GM19238 (cell line): ENCODE measurements around the gene SATB1.
"Not testable (repeated sequence)": the region's sequence is repeated elsewhere in the genome, so short reads cannot be mapped to it uniquely, and the experiment has no call there.

ENCODE experiments used
- DNase-seq: peaks from one replicate; pipeline ENCODE4 v3.0.0; 2011; ENCODE audit warnings: low spot score; ENCODE audit not compliant: insufficient read length

Gene SATB1

GRCh38 chr3:18424729-18425640 lies at the start of gene SATB1:
Gene SATB1, minus strand, starts transcription at chr3:18425339. Its CDS starts 4,372 bp downstream, at chr3:18420967.
- no peak for DNase-seq

- DNase-seq = no peak
Measured at GRCh38 chr3:18474202-18474601, 49.1 kb upstream of the SATB1 start.

GRCh38 chr3:18469775-18470174 lies 44.6 kb upstream of the SATB1 start:
- no peak for DNase-seq

- no peak for DNase-seq
Measured at GRCh38 chr3:18466136-18466535, 41.0 kb upstream of the SATB1 start.

- DNase-seq = no peak
Measured at GRCh38 chr3:18454766-18455165, 29.6 kb upstream of the SATB1 start.

GRCh38 chr3:18449618-18450017 lies 24.5 kb upstream of the SATB1 start:
- DNase-seq = not testable (repeated sequence)

DNA sequence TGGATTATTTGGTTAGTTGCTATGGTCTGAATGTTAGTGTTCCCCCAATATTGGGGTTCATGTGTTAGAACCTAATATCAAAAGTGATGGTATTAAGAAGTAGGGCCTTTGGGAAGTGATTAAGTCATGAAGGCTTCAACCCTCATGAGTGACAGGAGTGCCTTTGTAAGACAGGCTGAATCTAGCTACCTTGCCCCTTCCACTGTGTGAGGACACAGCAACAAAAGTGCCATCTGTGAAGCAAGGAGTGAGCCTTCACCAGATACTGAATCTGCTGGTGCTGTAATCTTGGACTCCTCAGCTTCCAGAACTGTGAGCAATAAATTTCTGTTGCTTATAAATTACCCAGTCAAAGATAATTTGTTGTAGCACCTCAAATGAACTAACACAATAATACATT lies 22.6 kb upstream of the SATB1 start:
- DNase-seq = no peak

DNA sequence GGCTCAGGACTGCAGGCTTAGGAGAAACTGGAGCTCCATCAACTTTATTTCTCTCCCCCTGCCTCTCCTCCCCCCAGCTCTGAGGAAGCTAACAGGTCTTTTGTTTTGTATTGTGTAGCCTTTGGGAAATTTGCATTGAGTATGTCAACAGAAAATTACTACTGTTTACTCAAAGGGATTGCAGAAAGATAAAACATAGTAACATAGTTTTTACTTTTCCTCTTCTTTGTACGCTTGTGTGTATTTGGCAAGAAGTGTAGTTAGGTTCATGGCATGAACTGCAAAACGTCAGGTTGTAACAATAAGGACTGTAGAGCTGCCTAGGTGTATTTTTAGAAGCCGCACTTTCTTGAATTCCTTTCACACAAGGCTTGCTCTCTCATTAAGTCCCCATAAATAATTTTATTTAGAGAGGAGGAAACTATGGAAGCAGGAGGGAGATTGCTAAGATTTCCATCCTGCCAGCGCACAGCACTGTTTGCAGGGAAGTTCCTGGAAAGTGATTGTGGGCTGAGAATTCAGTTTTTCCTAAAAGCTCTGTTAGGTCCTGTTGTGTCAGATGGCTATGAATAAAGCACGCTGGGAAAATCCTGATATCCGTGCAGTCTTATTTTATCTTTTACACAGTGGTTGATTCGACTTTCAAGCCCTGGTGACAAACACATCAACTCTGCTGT lies 21.1 kb upstream of the SATB1 start:
- DNase-seq = no peak

DNA sequence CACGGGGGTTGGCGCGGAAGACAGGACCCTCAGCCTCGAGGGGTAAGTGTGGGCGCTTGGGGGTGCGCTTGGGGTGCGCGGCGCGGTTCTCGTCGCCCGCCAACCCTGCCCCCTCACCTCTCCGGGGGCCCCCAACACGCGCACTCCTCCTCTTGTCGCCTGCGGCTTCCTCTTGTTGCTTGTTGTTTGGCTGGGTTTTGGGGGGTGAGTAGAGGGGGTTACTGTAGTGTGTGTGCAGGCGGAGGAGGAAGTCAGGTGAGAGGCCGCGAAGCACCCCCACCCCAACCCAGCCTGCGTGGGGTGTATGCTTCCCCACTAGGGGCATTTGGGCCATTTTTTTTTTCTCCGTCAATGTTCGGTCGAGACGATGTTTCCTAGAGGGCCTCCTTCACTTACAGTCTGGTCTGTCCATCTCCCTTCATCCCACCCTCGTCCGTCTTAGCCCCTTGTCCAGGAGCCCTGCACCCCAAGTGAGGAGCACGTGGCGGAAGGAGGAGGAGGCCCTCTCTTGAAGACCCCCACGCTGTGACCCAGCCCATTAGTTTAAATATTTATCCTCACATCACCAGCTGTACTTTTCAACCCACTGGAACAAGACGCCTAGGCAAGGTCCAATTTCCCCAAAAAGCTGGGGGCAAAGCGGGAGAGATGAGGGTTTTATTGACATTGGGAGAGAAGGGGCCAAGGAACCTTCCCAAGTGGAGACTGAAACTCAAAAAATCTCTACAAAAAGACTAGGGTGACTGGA lies 20.4 kb upstream of the SATB1 start:
- DNase-seq = no peak

DNA sequence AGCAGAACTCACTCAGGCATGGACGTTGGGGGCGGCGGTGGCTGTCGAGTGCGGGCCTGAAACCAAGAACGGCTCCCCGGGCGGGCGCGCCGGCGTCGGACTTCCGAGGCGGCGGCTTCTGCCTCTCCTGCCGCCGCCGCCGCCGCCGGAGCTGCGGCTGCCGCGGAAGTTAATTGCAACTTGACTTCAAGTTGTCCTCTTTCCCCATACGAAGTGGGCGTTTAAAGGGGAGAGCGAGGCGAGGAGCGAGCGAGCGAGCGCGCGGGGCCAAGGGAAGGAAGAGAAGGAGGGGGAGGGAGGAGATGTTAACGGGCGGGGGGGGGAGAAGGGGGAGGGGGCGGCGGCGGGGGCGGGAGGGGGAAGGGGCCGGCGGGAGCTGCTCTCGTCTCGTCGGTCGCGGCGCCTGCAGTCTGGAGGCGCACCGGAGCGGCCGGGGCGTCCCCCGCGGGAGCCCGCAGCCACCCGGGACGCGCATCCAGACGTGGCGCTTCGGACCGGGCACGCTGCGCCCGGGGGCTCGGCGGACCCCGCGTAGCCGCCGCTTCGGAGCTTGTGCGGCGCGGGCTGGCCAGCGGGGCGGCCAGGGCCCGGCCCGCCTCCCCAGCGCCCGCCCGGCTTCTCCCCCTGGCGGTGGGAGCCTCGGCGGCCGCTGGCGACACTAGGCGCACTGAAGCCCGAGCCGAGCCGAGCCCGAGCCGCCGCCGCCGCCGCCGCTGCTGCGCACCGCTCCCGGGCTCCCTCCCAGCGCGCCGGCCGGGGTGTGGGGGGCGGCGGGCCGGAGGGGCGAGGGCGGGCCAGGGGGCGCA lies 19.7 kb upstream of the SATB1 start:
- peak; percentile 46 for DNase-seq

- DNase-seq = no peak
Measured at GRCh38 chr3:18443665-18444594, 18.8 kb upstream of the SATB1 start.

DNA sequence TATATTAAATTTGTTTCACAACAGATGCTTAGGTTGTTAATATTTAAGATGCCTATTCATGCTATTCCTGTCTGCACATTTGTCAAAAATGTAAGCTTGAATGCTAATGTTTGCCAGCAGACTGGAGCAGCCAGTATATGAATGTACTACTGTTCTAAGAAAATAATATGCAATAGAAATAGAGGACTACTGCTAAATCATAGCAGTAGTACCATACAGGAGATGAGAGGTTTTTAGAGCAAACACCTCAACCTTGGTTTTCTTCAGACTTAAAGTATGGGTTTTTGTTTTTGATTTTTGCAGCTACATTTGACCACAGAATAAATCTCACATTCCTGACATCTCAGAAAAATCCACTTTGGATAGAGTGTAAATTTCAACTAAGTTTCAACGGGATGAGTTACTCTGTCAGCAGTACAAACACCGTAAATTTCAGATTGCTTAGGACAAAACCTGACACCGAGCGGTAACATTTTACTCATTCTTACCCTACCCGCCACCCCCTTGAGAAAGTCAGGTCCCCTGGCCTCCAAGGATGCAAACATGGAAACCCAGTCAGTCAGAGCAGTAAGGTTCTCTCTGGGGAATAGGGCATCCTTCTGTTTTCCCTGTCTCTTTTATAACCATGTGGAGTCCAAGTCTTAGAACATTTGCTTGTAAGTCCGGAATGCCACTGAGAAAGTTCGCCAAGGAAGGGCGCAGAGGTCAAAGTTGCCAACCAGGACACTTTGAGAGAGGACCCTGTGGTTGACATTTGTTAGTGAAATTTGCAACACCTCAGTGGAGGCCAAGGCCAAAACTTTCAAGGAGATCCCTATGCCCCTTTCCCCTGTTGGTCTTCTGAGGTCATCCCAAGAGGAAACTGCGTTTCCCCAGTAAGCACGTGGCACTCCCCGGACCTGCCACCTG lies 17.9 kb upstream of the SATB1 start:
- no peak for DNase-seq

DNA sequence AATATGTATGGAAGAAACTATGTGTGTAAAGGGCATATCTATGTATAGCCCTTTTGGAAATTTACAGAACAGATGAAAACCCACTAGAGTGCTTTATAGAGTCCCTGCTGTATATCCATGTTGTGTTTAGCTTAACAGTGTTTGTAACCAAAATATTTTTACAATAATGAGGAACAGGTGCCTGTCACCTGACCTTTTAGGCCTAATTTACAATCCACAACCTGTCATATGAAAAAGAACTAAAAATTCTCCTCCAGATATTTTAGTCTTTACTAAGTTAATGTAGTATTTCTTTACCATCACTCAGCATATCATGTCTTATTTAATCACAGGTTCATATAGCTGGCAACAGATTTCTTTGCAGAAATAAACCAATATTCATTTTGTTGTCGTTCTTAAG lies 16.4 kb upstream of the SATB1 start:
- no peak for DNase-seq

GRCh38 chr3:18440066-18440722 lies 15.1 kb upstream of the SATB1 start:
- DNase-seq = no peak

DNA sequence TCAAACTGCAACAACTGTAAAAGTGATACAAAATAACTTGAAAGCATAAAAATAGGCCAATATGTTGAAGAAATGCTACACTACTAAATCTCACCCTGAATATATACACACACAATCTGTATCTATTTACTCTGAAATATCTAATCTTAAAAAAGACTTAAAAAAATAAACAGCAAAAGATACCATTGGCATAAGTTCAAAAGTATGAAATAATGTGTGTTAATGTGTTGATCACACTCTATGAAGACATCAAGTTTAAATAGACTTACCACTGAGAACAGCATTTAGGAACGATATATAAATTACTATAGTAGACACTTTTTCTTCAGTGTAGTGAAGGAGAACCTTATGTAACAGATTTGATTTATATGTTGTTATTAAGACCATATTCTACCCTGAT lies 14.1 kb upstream of the SATB1 start:
- DNase-seq = no peak

- DNase-seq = no peak
Measured at GRCh38 chr3:18438586-18438985, 13.4 kb upstream of the SATB1 start.

GRCh38 chr3:18436213-18436612 lies 11.1 kb upstream of the SATB1 start:
- DNase-seq = no peak

DNA sequence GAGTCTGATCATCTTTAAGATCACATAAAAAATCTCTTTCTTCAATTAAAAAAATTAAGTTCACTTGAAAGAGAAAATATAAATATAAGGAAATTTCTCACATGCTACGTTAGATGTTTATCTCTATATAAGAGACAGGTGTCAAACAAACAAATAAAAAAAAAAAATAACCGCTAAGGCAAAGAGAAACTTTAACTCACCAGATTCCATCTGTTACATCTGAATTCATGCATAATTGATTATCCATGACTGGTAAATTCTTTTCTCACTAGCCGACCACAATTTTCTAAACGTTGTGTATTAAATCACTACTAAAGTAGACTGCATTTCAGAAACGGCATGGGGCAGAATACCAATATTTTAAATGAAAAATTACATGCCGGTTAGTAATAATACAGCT lies 9.6 kb upstream of the SATB1 start:
- no peak for DNase-seq
